HG03565 (cell line): ENCODE measurements around the gene LSAMP.

Experiments
- ATAC-seq: cut with Tn5 transposase; IDR thresholded peaks from one replicate; pipeline ENCODE4 v1.9.1; 2021; ENCODE audit warnings: mild to moderate bottlenecking, moderate library complexity; ENCODE audit not compliant: unreplicated experiment

LSAMP gene

GRCh38 chr3:116445311-116445841 is at the start of gene LSAMP:
Gene LSAMP (minus strand): TSS chr3:116445487.
- no peak for ATAC-seq

GRCh38 chr3:116492379-116492778 is 47.1 kb upstream of the LSAMP start:
- no peak for ATAC-seq

GRCh38 chr3:116483135-116483534 is 37.8 kb upstream of the LSAMP start:
- no peak for ATAC-seq

GRCh38 chr3:116476691-116477090 is 31.4 kb upstream of the LSAMP start:
- ATAC-seq, result no peak

- no peak for ATAC-seq
Measured at GRCh38 chr3:116474801-116475200, 29.5 kb upstream of the LSAMP start.

- no peak for ATAC-seq
Measured at GRCh38 chr3:116474032-116474780, 28.9 kb upstream of the LSAMP start.

GRCh38 chr3:116473602-116474001 is 28.3 kb upstream of the LSAMP start:
- ATAC-seq, result no peak

GRCh38 chr3:116470605-116471197 is 25.4 kb upstream of the LSAMP start:
- no peak for ATAC-seq

GRCh38 chr3:116469546-116469945 is 24.3 kb upstream of the LSAMP start:
- ATAC-seq, result no peak

- no peak for ATAC-seq
Measured at GRCh38 chr3:116464276-116464798, 19.1 kb upstream of the LSAMP start.

GRCh38 chr3:116453666-116454346 is 8.5 kb upstream of the LSAMP start:
- ATAC-seq, result no peak

GRCh38 chr3:116449546-116450350 is 4.5 kb upstream of the LSAMP start:
- ATAC-seq, result no peak

GRCh38 chr3:116445990-116446389 is 703 bp upstream of the LSAMP start:
- ATAC-seq, result no peak

- no peak for ATAC-seq
Measured at GRCh38 chr3:116444819-116445310, 422 bp downstream of the LSAMP start.

- no peak for ATAC-seq
Measured at GRCh38 chr3:116444115-116444747, 1.1 kb downstream of the LSAMP start.

GRCh38 chr3:116443191-116443661 is 2.1 kb downstream of the LSAMP start:
- no peak for ATAC-seq

- ATAC-seq, result no peak
Measured at GRCh38 chr3:116442331-116443021, 2.8 kb downstream of the LSAMP start.

GRCh38 chr3:116441652-116442051 is 3.6 kb downstream of the LSAMP start:
- ATAC-seq, result no peak

GRCh38 chr3:116440196-116440595 is 5.1 kb downstream of the LSAMP start:
- ATAC-seq, result no peak
